ENCODE measurements around the gene SP110. TPM values are rescaled to one million over a fixed set of nuclear protein-coding genes. Genes with fewer than 3 reads are reported as not detected.

The SP110 gene
- total and polyA plus RNA-seq, 2 of the 8 experiments (the other 6 are each of a cell fraction or from before 2014, with no cell fraction given) = 3.1 to 7.1 TPM

- no peak for TF ChIP-seq E2F6 (IDR thresholded peaks at IDR 0.05)
- TF ChIP-seq RFX5 (IDR thresholded peaks at IDR 0.05; ENCODE audit: borderline replicate concordance, low read depth, low read length) = no peak
- no peak for TF ChIP-seq EZH2 (IDR thresholded peaks at IDR 0.05; ENCODE audit: low read depth, low read length, severe bottlenecking)
- TF ChIP-seq POLR2A (IDR thresholded peaks at IDR 0.05; ENCODE audit: control extremely low read depth in 1 of 2, low read depth in 2 of 2, low read length in 2 of 2) = no peak
- TF ChIP-seq SP2 (IDR thresholded peaks at IDR 0.05; ENCODE audit: low read length) = no peak
- no peak for TF ChIP-seq SP4 (IDR thresholded peaks at IDR 0.05; ENCODE audit: low read length)
Observed at GRCh38 chr2:230256733-230257332, 37.0 kb upstream of the SP110 start (continued).
